Germinal center (tissue), 1 donor: ENCODE data around the gene KAZALD1.

Experiments
- DNase-seq: peaks from one replicate; pipeline ENCODE4 v3.0.0; 2012; ENCODE audit warnings: mixed read lengths, low spot score

Gene KAZALD1

GRCh38 chr10:101067356-101068083, 5.7 kb downstream of the KAZALD1 start:
- DNase-seq: peak; percentile 79

- DNase-seq: no peak
Measured at GRCh38 chr10:101069441-101069840, 7.7 kb downstream of the KAZALD1 start.

- DNase-seq: no peak
Measured at GRCh38 chr10:101070098-101070497, 8.3 kb downstream of the KAZALD1 start.

DNA sequence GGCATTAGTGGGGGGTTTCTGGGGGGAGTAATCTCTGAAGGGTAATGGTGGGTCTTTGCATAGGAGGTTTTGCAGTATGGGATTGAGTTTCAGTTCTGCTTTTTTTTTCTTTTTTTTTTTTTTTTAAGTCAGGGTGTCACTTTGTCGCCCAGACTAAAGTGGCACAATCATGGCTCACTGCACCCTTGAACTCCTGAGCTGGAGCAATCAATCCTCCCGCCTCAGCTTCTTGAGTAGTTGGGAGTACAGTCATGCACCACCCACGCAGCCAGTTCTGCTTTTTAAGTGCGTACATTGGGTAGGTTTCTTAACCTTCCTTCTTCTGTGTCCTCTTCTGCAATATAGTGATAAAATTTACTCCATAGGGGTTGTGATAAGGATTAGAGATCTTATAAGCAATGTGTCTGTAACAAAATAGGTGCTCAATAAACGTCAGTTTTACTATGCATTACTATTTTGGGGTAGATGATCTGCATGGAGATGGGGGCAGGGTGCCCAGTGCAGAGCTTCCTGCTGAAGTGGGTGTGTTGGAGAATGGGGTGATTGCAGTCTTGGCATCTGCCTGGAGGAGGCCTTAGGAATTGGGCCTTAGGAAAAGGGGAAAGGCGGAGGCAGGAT, 9.6 kb downstream of the KAZALD1 start:
- no peak for DNase-seq

DNA sequence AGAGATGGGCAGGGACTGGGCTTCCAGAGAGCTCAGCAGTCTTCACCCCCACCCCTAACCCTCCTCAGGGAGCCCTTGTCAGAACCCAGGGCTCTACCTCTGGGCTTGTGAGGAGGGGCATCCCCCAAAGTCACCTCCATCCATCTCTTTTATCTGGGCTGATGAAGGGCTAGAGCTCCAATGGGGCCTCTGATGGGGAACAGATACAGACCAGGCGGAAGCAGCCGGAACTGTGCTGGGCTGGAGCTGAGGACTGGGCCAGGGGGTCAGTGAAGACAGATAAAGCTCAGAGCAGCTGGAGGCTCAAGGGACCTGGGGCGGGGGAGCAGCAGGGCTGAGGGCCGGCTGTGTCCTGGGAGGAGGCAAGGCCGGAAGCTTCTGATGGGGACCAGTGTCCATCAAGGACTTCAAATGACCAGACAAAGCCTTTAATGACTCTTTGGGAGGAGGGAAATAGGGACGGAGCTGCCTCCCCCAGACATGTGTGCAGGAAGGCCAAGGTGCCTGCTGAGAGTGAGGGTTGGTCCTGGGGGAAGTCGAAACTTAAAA, 10.2 kb downstream of the KAZALD1 start:
- no peak for DNase-seq

DNA sequence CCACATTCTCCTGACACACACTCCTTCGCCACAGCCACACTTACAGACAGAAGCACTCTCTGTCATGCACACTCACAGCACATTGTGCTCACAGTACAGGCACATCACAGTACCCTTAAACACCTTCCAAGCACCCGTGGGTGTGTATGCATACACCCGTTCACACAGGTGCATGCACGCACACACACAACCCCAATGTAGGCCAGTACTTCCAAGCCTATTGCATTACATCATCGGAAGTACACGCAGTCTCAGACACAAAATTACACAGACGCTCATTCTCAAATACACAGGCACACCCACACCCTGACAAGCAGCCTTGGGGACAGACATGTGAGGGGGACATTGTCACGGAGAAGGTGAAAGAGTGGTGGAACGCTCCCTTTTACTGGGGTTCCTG, 11.1 kb downstream of the KAZALD1 start:
- no peak for DNase-seq

- no peak for DNase-seq
Measured at GRCh38 chr10:101073631-101074030, 11.8 kb downstream of the KAZALD1 start.

DNA sequence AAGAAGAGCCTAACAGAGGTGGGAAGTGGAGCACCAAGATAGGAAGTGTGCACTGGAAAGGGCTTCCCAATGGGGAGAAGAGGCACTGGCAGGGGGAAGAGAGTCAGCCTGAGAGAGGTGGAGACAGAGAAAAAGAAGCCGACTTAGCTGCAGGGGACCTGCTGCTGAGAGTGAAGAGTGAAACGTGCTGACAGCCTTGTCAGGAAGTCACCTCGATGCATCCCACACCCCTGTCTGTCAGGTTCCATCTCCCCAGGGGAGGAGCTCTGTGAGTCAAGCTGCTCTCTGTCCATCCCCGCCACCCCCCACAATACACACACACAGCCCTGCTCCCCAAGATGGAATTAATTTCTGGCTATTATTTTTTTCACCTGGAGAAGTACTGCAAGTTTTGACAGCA, 14.0 kb downstream of the KAZALD1 start:
- DNase-seq: no peak

DNA sequence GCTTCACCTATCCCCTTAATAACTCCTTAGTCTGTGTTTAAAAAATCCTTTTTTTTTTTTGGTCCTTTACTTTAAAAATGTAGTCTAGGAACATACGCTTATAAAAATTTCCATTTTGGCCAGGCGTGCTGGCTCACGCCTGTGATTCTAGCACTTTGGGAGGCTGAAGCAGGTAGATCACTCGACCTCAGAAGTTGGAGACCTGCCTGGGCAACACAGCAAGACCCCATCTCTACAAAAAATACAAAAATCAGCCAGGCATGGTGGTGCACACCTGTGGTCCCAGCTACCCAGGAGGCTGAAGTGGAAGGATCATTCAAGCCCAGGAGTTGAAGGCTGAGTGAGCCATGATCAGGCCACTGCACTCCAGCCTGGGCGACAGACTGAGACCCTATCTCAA, 14.8 kb downstream of the KAZALD1 start:
- no peak for DNase-seq

DNA sequence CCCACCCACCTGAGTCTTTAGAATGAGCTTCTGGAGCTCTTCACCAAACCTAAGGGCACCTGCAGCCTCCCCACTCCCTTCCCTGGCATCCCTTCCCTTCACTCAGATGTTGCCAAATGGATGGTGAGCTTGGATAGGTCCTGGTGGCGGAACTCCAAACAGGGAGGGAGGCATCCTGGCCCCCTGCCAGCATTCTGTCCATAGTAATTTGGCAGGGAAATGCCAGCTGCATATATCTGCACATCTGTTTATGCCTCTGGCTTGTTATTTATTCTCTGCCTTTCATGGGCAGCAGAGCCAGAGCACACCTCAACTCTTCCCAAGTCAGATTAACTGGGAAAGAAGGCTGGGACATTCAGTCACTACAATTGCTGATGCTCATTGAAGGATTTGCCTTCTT, 18.1 kb downstream of the KAZALD1 start:
- DNase-seq: no peak

DNA sequence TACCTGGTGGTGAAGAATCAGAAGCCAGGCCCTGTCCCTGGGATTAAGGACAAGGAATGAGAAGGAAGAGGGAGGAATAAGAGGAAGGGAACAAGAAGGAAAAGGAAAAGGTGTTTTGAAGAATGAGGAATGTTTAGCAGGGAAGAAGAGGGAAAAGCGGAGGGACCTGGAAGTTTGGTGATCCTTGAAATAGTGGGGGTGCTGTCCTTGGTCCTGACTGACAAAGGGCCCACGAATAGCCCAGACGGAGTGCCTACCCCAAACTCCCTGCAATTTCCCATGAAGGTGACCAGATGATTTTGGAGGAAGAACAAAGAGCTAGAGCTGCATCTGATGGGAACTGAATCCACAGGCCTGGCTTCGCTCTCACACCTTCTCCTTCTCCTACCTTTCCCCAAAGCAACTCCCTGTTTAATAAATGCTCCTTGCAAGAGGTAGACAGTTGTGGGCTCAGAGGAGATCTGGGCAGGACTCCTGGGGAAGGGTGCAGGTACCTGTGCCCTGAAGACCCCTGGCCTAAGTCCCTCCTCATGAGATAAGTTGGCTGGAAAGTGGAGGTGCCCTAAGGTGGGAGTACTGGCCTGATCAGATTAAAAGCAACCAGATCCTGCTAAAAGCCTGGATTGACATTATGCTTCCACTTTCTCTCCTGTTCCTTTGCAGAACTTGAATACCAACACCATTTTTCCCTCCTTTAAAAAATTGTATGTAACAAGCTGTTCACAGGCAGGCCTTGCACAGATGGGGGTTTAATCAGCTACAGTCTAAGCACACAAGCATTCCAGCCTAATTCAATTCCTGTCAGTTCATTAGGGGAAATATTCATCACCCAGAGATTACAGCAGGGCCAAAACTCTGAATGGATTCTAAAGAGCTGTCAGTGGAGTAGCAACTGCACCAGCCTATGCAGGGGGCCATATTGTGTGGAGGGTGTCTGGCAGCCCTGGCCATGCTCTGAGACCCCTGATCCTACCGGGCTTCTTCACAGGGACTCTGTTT, 19.4 kb downstream of the KAZALD1 start:
- DNase-seq: no peak

DNA sequence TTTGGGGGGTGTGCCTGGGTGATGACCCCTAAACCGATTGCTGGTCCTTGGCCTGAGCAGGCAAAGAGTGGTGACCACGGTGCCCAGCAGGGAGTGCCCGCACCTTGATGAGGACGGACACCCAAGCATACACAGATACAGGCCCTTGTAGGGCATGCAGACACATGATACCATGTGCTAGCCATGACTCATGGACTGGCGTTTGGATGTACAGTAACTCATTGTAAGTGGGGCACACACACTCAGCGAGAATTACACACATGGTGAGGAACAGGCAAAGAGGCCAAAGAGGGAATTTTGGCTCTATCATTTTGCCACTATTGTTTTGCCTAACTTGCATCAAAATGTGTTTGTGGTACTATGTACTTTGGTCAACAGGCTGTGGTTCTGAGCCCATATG, 24.1 kb downstream of the KAZALD1 start:
- DNase-seq: no peak

DNA sequence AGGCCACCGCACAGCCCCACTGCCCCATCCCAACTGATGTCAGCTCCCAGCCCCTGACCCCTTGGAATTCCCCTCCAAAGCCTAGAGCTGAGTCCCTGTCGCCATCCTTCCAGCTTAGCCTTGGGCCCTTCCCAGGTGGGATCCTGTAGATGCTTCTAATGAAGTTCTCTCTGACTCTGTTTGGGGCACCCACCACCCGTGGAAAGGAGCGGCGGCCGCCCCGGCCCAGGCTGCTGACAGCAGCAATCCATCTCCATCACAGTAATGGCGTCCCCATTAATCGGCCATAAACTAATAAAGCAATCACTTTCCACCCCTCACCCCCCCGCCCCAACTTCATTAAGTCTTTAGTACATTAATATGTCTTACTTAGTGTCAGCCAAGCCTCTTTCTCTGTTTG, 25.6 kb downstream of the KAZALD1 start:
- no peak for DNase-seq

GRCh38 chr10:101087965-101088364, 26.2 kb downstream of the KAZALD1 start:
- DNase-seq: no peak

- DNase-seq: no peak
Measured at GRCh38 chr10:101089520-101090299, 27.9 kb downstream of the KAZALD1 start.

DNA sequence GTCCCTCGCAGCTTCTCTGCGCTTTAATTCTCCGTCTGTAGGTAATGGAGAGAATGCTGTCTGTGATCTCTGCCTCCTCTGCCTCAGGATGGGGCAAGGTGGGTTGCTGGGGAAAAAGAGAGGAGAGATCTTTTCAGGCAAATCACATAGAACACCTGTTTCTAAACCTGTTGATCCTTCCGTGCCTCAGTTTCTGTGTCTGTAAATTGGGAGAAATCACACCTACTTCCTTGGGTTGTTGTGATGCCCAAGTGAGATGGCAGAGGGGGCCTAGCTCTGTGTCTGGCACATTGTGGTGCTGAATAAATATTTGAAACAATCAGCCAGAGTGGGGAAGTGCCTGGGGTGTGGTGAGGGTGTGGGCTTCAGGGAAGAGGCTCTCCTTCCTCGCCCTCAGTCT, 28.8 kb downstream of the KAZALD1 start:
- no peak for DNase-seq

DNA sequence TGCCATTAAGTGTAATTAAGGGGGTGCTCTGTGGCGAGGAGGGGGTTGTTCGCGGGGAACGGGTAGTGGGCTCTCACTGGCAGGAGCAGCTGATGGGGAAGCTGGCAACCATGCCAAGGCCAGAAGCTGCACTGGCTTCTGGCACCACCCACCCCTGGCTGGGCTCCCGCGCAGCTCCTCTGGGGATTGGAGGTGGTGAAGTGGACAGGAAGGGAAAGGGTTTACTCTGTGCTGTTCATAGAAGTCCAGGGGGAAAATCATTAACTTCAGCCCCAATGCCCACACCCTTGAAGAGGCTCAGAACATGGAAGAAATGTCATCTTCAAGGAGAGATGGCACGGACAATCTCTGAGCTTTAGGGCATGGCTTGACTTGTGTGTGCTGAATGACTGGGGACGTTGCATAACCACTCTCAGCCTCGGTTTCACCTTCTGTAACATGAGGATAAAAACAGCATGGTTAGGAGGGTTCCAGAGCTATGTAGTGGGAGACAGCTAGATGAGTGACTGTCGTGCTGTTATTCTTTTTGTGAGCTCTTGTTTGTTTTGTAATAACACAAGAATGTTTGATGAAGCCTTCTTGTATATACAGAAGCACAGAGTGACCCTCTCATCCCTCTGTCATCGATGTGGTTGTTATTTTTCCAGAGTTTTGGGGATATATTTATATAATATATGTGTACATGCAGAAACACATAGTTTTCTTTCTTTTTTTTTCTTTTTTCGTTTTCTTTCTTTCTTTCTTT, 29.9 kb downstream of the KAZALD1 start:
- DNase-seq: no peak

- DNase-seq: no peak
Measured at GRCh38 chr10:101092881-101093354, 31.1 kb downstream of the KAZALD1 start.

DNA sequence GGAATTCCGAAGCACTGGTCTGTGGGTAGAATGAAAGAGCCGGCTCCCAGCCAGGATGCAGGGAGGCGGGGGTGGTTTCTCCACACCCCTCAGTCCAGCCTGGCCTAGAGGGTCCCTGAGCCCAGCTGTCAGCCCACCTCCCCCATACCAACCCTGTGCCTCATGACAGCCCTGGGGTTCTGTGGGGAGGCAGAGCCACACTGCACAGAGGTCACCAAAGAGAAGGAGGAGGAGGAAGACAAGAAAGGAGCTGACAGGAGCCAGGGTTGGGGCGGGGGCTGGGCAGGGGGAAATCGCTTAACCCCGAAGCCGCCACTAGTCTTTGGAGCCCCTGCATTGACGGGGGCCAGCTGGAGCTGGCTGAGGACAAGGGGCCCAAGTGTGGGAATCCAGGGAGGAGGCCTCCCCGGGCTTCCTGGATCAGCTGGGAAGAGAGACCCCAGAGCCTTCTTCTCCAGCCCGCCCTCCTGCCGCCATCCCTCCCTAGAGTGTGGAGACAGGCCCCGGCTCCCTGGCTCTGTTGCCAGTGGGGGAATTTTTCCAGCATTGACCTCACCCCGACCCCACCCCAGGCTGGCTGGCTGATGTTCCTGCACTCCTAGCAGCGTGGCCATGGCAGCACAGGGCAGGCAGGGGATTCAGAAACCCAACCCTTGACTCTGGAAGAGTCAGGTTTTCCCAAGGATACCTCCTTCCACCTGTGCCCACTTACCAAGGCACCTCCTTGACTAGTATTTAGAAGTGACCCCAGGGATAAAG, 32.5 kb downstream of the KAZALD1 start:
- DNase-seq: no peak

DNA sequence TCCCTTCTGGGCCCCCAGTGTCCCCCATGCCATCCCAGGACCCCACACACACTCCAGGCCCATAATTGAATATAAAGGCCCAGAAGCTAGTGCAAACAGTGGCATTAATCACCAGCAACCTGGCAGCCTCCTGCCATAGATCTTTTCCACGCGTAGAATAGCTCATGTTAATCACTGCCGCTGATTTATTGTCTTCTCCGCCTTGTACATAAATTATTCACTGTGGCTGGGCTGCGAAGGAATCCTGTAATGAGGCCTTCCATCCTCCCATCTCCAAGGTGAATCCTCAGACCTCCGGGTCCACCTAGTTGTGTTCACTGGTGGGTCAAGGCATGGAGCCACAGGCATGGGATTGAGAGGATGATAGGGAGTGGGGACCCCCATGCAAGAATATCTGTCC, 33.2 kb downstream of the KAZALD1 start:
- no peak for DNase-seq
